Effector memory CD4-positive, alpha-beta T cell (primary cell): ENCODE measurements around the gene PLEKHG5.

Experiments used
- DNase-seq, 3 donors: peaks; one replicate each; pipeline ENCODE4 v3.0.0-alpha.2; 2020
- H3K27ac ChIP-seq: 2 replicates; pipeline ENCODE4 v1.7.0; 2013; ENCODE audit warnings: mild to moderate bottlenecking, low read length, moderate library complexity; ENCODE audit not compliant: insufficient read depth, poor library complexity, severe bottlenecking
- H3K27me3 ChIP-seq: replicated peaks from 2 replicates; pipeline ENCODE4 v1.7.0; 2013; ENCODE audit warnings: mild to moderate bottlenecking, low read length; ENCODE audit not compliant: insufficient read depth, control insufficient read depth, poor library complexity, severe bottlenecking
- H3K36me3 ChIP-seq: 2 replicates; pipeline ENCODE4 v1.7.0; 2013; ENCODE audit warnings: mild to moderate bottlenecking, low read length, moderate library complexity; ENCODE audit not compliant: control insufficient read depth, insufficient read depth
- H3K4me1 ChIP-seq: 2 replicates; pipeline ENCODE4 v1.7.0; 2013; ENCODE audit warnings: low read length, mild to moderate bottlenecking; ENCODE audit not compliant: control insufficient read depth, insufficient read depth, poor library complexity, severe bottlenecking
- H3K4me3 ChIP-seq: 2 replicates; pipeline ENCODE4 v1.7.0; 2013; ENCODE audit warnings: low read length, low read depth, mild to moderate bottlenecking; ENCODE audit not compliant: insufficient read depth, poor library complexity, severe bottlenecking
- H3K9me3 ChIP-seq: 2 replicates; pipeline ENCODE4 v1.7.0; 2013; ENCODE audit warnings: mild to moderate bottlenecking, low read length, moderate library complexity; ENCODE audit not compliant: control insufficient read depth

Gene PLEKHG5

GRCh38 chr1:6490181-6491080 lies 1.0 kb downstream of the PLEKHG5 start:
- Histone ChIP-seq H3K4me1 (peaks cover 33% of the 10 kb centered on the region), H3K36me3 (no peaks in the 10 kb centered on the region), H3K27ac (peak overlapping the region; percentile 65), H3K4me3 (peak overlapping the region; percentile 83), H3K27me3 (peaks cover 12% of the 10 kb centered on the region), H3K9me3 (no peaks in the 10 kb centered on the region)
- peak in 1 of 3 donors; percentile 20 for DNase-seq

- no peaks in the 10 kb centered on the region for H3K36me3 ChIP-seq
- peak overlapping the region; percentile 83 for H3K4me3 ChIP-seq
- H3K4me1 ChIP-seq = peaks cover 39% of the 10 kb centered on the region
- H3K9me3 ChIP-seq = no peaks in the 10 kb centered on the region
- peaks cover 17% of the 10 kb centered on the region for H3K27me3 ChIP-seq
- peak; percentile 55 to 66 (median 58) for DNase-seq
- H3K27ac ChIP-seq = peak overlapping the region; percentile 65
These were observed 1.7 kb downstream of the PLEKHG5 start for GRCh38 chr1:6489799-6490180.

DNA sequence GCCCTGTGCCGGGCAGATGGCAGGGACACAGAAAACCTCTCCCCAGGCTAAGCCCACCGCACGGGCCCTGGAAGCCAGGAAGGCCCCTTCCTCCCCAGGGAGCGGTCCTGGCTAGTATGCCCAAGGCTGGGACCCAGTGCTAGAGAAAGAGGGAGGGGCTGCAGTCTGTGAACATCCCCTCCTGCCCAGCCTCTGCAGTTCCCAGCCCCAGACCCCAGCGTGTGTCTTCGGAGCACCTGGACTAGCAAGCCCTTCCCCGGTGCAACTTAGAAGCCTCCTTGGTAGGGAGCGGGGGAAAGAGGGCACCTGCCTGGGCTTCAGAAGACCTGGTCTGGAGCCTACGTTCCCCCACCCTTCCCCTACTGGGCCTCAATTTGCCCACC lies 2.1 kb downstream of the PLEKHG5 start:
- DNase-seq = no peak
- Histone ChIP-seq H3K27ac (no peak overlapping the region), H3K27me3 (peaks cover 21% of the 10 kb centered on the region), H3K4me1 (peaks cover 39% of the 10 kb centered on the region), H3K36me3 (no peaks in the 10 kb centered on the region), H3K9me3 (no peaks in the 10 kb centered on the region), H3K4me3 (no peak overlapping the region)

DNA sequence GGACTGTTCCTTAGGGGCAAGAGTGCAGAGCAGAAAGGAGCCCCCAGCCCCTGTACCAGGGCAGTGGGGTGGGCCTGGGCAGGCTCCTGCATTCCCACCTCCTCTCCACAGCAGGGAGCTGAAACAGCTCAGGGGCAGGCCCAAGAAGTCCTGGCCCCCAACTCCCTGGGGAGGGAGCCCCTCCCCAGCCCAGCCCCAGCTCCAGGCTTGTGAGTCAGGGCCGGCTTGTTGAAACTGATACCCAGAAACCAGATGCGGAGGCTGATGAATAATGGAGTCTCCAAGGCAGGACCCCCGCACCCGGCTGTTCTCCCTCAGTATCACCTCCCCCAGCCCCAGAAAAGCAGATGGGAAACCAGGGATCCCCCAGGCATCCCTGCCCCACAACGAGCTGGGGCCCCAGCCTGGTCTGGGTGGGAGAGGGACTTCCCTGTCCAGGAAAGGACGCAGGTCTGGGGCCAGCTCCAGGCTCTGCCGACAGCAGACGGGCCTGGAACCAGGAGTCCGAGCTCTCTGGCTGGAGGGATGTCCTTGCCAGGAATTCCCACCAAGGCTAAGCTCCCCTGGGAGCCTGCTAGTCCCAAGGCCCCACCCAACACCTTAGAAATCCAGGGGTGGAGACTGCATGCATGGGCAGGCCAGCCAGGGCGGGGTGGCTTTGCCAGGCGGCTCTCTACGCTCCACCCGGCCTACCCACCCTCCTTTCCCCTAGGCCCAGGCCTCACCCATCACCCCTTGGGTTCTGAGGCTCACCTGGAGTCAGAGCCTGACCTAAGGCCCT lies 2.7 kb downstream of the PLEKHG5 start:
- DNase-seq = no peak
- Histone ChIP-seq H3K36me3 (no peaks in the 10 kb centered on the region), H3K4me3 (no peak overlapping the region), H3K4me1 (peaks cover 39% of the 10 kb centered on the region), H3K27me3 (peaks cover 22% of the 10 kb centered on the region), H3K9me3 (no peaks in the 10 kb centered on the region), H3K27ac (no peak overlapping the region)

GRCh38 chr1:6487804-6488484 lies 3.5 kb downstream of the PLEKHG5 start:
- Histone ChIP-seq H3K27me3 (peaks cover 22% of the 10 kb centered on the region), H3K9me3 (no peaks in the 10 kb centered on the region), H3K36me3 (no peaks in the 10 kb centered on the region), H3K27ac (no peak overlapping the region), H3K4me1 (peaks cover 39% of the 10 kb centered on the region), H3K4me3 (no peak overlapping the region)
- DNase-seq = no peak

GRCh38 chr1:6486433-6487011 lies 4.9 kb downstream of the PLEKHG5 start:
- no peak overlapping the region for H3K27ac ChIP-seq
- no peaks in the 10 kb centered on the region for H3K9me3 ChIP-seq
- peaks cover 38% of the 10 kb centered on the region for H3K4me1 ChIP-seq
- no peak overlapping the region for H3K4me3 ChIP-seq
- peak; percentile 58 to 74 (median 66) for DNase-seq
- H3K27me3 ChIP-seq = peaks cover 22% of the 10 kb centered on the region
- H3K36me3 ChIP-seq = no peaks in the 10 kb centered on the region

GRCh38 chr1:6485168-6486101 lies 6.0 kb downstream of the PLEKHG5 start:
- Histone ChIP-seq H3K27ac (no peak overlapping the region), H3K27me3 (peaks cover 22% of the 10 kb centered on the region), H3K4me3 (no peak overlapping the region), H3K36me3 (no peaks in the 10 kb centered on the region), H3K9me3 (no peaks in the 10 kb centered on the region), H3K4me1 (peaks cover 28% of the 10 kb centered on the region)
- DNase-seq = no peak

DNA sequence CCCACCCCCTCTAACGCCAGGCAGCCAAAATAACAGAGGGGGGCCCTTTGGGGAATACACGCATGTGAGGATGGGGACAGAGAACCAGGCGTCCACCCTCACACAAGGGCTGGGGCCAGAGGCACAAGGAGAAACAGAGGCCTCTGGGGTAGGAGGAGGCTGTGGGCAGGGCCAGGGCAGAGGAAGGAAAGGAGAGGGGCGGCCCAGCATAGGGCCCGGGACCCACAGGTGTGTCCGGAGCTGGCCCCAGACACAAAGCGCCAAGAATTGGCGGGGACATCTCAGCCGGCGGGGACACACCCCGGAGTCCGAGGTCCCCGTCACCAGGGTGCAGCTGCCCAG lies 6.7 kb downstream of the PLEKHG5 start:
- H3K9me3 ChIP-seq = no peaks in the 10 kb centered on the region
- peaks cover 22% of the 10 kb centered on the region for H3K4me1 ChIP-seq
- no peak overlapping the region for H3K27ac ChIP-seq
- H3K27me3 ChIP-seq = peaks cover 22% of the 10 kb centered on the region
- DNase-seq = no peak
- H3K36me3 ChIP-seq = no peaks in the 10 kb centered on the region
- no peak overlapping the region for H3K4me3 ChIP-seq

DNA sequence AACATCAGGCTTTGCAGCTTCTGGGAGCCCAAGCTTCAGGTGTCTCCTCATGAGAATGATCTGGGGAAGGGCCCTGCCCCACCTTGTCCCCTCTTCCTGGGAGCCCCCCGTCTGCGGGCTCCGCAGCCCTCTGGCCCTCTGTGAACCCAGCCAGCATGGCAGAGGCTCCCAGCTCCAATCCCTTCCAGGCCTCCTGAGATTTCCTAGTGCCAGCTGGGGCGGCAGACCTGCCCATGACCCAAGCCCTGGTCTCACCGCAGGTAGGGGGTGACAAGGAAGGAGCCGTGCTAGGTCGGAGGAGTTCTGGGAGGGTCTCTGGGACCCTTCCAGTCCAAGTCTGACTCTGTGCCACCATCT lies 7.7 kb downstream of the PLEKHG5 start:
- peaks cover 20% of the 10 kb centered on the region for H3K4me1 ChIP-seq
- no peak for DNase-seq
- H3K27ac ChIP-seq = no peak overlapping the region
- H3K4me3 ChIP-seq = no peak overlapping the region
- H3K9me3 ChIP-seq = no peaks in the 10 kb centered on the region
- H3K36me3 ChIP-seq = no peaks in the 10 kb centered on the region
- peaks cover 22% of the 10 kb centered on the region for H3K27me3 ChIP-seq
